Measurements from ENCODE around the gene KRTAP5-6. TPM values are rescaled to one million over a fixed set of nuclear protein-coding genes. Genes with fewer than 3 reads are reported as not detected.

KRTAP5-6 gene
- total and polyA plus RNA-seq, 7 donors, result not detected

GRCh38 chr11:1694064-1694845 lies 2.7 kb upstream of the KRTAP5-6 start:
- Histone ChIP-seq H3K27me3 (ENCODE audit: insufficient read depth in 3 of 3, low read length in 2 of 3) (peaks cover 0 to 4% (median 0%) of the 10 kb centered on the region in 3 donors), H3K9me3 (no peaks in the 10 kb centered on the region), H3K4me3 (peak overlapping the region; percentile 35), H3K36me3 (ENCODE audit: insufficient read depth in 1 of 2, low read depth in 1 of 2) (no peaks in the 10 kb centered on the region), H3K4me1 (peaks cover 6% of the 10 kb centered on the region), H3K27ac (no peak overlapping the region)
- peak; percentile 96 to 99 (median 98) for ATAC-seq
- WGBS, 3 donors, result 42 to 56% (median 45%) methylated on average over 41 to 45 of the region's 45 CpGs
- intact Hi-C loops (cut with DNase I), result loop anchor here (1.0 to 5.0 kb wide), 5 partner anchors 42 to 458 kb away; no protein-coding TSS in a partner anchor
- TF ChIP-seq CTCF (IDR thresholded peaks at IDR 0.05), result peak; percentile 93
- DNase-seq, result peak; percentile 88 to 94

- intact Hi-C loops (cut with DNase I), result loop anchor here (1.0 to 5.0 kb wide), 5 partner anchors 43 to 457 kb away; no protein-coding TSS in a partner anchor
- DNase-seq, result no peak
- Histone ChIP-seq H3K4me3 (no peak overlapping the region), H3K9me3 (no peaks in the 10 kb centered on the region), H3K36me3 (ENCODE audit: insufficient read depth in 1 of 2, low read depth in 1 of 2) (no peaks in the 10 kb centered on the region), H3K4me1 (peaks cover 6% of the 10 kb centered on the region), H3K27me3 (ENCODE audit: insufficient read depth in 3 of 3, low read length in 2 of 3) (no peaks in the 10 kb centered on the region), H3K27ac (no peak overlapping the region)
- 93 to 95% (median 94%) methylated on average over 15 of the region's 15 CpGs for WGBS, 3 donors
- TF ChIP-seq CTCF (IDR thresholded peaks at IDR 0.05), result no peak
- ATAC-seq, result no peak
Observed at GRCh38 chr11:1694846-1695547, 2.0 kb upstream of the KRTAP5-6 start.

- ATAC-seq (no peak), DNase-seq (no peak)
- Histone ChIP-seq H3K27ac (no peak overlapping the region), H3K9me3 (no peaks in the 10 kb centered on the region), H3K4me3 (no peak overlapping the region), H3K4me1 (peaks cover 6% of the 10 kb centered on the region), H3K27me3 (ENCODE audit: insufficient read depth in 3 of 3, low read length in 2 of 3) (no peaks in the 10 kb centered on the region), H3K36me3 (ENCODE audit: insufficient read depth in 1 of 2, low read depth in 1 of 2) (no peaks in the 10 kb centered on the region)
- intact Hi-C loops (cut with DNase I), result loop anchor here in 1 of 2 donors (2.0 kb wide), 1 partner anchor 137 kb away; no protein-coding TSS in a partner anchor
- WGBS, 3 donors, result 95 to 97% (median 97%) methylated on average over 3 of the region's 3 CpGs
- no peak for TF ChIP-seq CTCF (IDR thresholded peaks at IDR 0.05)
Observed at GRCh38 chr11:1695548-1696108, 1.4 kb upstream of the KRTAP5-6 start.

GRCh38 chr11:1699771-1700170 lies 2.8 kb downstream of the KRTAP5-6 start:
- H3K4me1 ChIP-seq, result no peaks in the 10 kb centered on the region
- H3K27ac ChIP-seq, result no peak overlapping the region
- 81 to 91% (median 81%) methylated on average over 5 of the region's 5 CpGs for WGBS, 3 donors
- no peaks in the 10 kb centered on the region for H3K36me3 ChIP-seq (ENCODE audit: insufficient read depth in 1 of 2, low read depth in 1 of 2)
- H3K9me3 ChIP-seq, result no peaks in the 10 kb centered on the region
- TF ChIP-seq CTCF (IDR thresholded peaks at IDR 0.05), result no peak
- ATAC-seq, result no peak
- H3K27me3 ChIP-seq (ENCODE audit: insufficient read depth in 3 of 3, low read length in 2 of 3), result no peaks in the 10 kb centered on the region
- intact Hi-C loops (cut with DNase I), result no loop called here
- no peak for DNase-seq
- no peak overlapping the region for H3K4me3 ChIP-seq
